GOT3 (cell line): Measurements from ENCODE around the gene PDCD11.
"Not testable (repeated sequence)": the region's sequence is repeated elsewhere in the genome, so short reads cannot be mapped to it uniquely, and the experiment has no call there.

ENCODE experiments used
- DNase-seq: peaks from one replicate; lab custom pipeline; 2025; ENCODE audit warnings: mixed read lengths; lab: John Stamatoyannopoulos, UW

Gene PDCD11

GRCh38 chr10:103476046-103476768, 79.8 kb downstream of the PDCD11 start:
- no peak for DNase-seq

- no peak for DNase-seq
Measured at GRCh38 chr10:103478671-103479070, 82.2 kb downstream of the PDCD11 start.

GRCh38 chr10:103479135-103479534, 82.7 kb downstream of the PDCD11 start, which contains the start of gene CALHM3:
Gene CALHM3, minus strand, starts transcription at chr10:103479240. Its CDS starts 208 bp downstream, at chr10:103479032.
- DNase-seq = no peak

- DNase-seq = no peak
Measured at GRCh38 chr10:103480521-103480920, 84.1 kb downstream of the PDCD11 start.

GRCh38 chr10:103481974-103482531, 85.6 kb downstream of the PDCD11 start:
- no peak for DNase-seq

- DNase-seq = not testable (repeated sequence)
Measured at GRCh38 chr10:103486635-103487409, 90.4 kb downstream of the PDCD11 start.

GRCh38 chr10:103487410-103487708, 90.9 kb downstream of the PDCD11 start:
- DNase-seq = no peak

GRCh38 chr10:103490986-103491314, 94.5 kb downstream of the PDCD11 start:
- no peak for DNase-seq

- DNase-seq = no peak
Measured at GRCh38 chr10:103491729-103492364, 95.4 kb downstream of the PDCD11 start.

- DNase-seq = no peak
Measured at GRCh38 chr10:103492655-103493261, 96.3 kb downstream of the PDCD11 start.

GRCh38 chr10:103493362-103493915, 97.0 kb downstream of the PDCD11 start, which contains the start of gene NEURL1:
Gene NEURL1, plus strand, starts transcription at chr10:103493705. Its CDS starts 683 bp downstream, at chr10:103494388.
- no peak for DNase-seq

- no peak for DNase-seq
Measured at GRCh38 chr10:103493916-103494877, 97.8 kb downstream of the PDCD11 start.

GRCh38 chr10:103495321-103495720, 98.9 kb downstream of the PDCD11 start:
- no peak for DNase-seq
